HG03558 (cell line): ENCODE measurements around the gene SEMA4A.
"Not testable (repeated sequence)": the region's sequence is repeated elsewhere in the genome, so short reads cannot be mapped to it uniquely, and the experiment has no call there.

Experiments used
- ATAC-seq: cut with Tn5 transposase; IDR thresholded peaks from one replicate; pipeline ENCODE4 v1.9.1; 2021; ENCODE audit warnings: moderate number of reproducible peaks; ENCODE audit not compliant: unreplicated experiment; ENCODE audit errors: extremely low read depth

Gene SEMA4A

DNA sequence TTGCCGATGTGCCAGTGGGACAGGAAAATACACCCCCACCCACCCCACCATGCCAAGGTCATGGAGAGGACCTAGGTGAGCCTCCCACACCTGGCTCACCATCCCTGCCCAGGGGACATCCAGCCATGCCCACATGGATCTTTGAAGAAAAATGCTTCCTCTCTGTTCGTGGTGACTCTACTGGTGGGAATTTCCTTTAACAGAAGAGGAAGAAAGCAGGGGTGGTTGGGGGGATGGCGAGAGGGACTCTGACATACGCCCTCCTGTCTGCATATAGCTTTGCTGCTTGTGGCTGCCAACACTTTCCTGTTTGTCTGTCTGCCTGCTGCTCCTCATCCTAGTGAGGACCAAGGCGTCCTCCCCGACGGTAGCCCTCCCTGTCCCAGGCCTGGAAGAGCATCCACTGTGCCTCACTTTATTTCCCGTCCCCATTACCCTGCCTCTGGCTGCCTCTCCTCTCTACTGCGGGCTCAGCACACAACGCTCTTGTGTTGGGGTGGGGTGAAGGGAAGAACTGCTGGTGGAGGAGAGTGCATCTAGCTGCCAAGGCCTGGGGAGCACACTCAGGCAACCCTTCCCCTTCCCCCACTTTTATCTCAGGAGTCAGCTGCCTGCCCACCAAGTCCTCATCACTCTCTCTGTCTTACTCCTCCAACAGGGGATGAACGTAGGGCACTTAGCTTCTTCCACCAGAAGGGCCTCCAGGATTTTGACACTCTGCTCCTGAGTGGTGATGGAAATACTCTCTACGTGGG lies 2.5 kb downstream of the SEMA4A start:
- no peak for ATAC-seq

DNA sequence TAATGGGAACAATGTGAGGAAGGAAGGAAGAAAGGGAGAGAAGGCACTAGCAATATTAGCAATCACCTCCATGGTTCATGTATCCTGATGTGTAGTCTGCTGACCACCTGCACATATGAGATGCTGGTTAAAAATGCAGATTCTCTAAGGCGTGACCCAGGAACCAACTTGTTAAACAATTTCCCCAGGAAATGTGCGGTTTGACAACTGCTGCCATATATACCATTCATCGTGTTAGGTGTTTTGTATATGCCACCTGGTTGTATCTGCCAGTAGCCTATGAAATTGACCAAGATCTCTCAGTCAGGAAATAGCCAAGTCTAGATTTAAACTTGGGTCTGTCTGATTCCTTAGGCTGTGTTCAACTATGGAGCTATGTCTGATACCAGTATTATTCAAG lies 4.1 kb downstream of the SEMA4A start:
- no peak for ATAC-seq

DNA sequence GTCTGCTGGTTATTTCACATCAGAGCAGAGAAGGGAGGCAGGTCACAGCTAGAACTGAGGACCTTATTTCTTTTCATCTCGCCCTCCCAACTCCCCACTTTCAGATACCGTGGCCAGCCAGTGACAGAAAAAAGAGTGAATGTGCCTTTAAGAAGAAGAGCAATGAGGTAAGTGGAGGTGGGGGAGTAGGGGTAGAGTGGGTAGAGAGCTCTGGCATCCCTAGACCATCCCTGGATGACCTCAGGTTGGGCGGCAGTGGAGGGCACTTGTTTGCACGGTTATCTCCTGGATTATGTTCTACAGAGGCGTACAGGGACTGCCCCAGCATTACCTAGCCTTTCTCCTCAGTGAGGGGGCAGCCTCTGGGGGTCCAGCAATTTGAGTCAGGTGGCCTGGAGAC lies 4.6 kb downstream of the SEMA4A start:
- ATAC-seq = no peak

DNA sequence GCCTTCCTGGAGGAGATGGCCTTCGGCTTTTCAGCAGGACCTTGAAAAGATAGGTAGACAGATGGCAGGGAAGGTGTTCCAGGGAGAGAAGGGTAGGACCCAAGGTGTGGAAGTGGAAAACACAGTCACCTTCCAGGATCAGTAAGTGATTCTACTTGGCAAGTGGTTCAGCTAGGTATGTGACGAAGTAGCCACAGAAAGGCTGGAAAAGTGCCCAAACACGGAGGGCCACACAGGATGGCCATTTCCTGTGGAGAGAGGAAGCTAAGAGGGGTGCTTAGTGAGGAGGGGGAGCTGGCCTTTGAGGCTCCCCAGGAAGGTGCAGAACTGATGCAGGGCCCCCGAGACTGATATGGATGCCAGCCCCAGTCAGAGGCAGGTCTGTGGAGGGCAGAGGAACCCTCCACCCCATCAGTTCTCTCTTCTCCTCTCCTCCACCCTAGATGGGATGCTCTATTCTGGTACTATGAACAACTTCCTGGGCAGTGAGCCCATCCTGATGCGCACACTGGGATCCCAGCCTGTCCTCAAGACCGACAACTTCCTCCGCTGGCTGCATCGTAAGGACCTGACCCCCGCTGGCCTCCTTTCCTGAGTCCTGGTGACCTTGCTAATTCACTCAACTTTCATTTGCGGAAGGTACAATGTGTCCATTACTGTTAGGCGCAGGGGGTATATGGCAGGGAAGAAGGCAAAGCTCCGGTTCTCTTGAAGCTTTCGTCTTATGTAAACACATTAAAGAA lies 6.8 kb downstream of the SEMA4A start:
- ATAC-seq = no peak

DNA sequence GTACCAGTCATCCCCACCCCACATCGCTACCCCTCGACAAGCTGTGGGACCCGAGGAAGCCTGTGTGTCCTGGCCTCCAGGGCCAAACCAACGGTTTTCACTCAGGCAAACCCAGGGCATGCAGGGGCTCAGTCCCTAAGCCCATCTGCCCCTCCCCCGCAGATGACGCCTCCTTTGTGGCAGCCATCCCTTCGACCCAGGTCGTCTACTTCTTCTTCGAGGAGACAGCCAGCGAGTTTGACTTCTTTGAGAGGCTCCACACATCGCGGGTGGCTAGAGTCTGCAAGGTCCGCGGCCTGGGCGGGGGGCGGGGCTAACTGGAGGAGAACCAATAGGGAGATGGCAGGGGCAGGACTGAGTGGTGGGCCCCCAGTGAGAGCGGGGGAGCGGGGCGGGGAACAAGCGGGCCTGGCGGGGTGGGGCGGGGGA lies 7.4 kb downstream of the SEMA4A start:
- no peak for ATAC-seq

DNA sequence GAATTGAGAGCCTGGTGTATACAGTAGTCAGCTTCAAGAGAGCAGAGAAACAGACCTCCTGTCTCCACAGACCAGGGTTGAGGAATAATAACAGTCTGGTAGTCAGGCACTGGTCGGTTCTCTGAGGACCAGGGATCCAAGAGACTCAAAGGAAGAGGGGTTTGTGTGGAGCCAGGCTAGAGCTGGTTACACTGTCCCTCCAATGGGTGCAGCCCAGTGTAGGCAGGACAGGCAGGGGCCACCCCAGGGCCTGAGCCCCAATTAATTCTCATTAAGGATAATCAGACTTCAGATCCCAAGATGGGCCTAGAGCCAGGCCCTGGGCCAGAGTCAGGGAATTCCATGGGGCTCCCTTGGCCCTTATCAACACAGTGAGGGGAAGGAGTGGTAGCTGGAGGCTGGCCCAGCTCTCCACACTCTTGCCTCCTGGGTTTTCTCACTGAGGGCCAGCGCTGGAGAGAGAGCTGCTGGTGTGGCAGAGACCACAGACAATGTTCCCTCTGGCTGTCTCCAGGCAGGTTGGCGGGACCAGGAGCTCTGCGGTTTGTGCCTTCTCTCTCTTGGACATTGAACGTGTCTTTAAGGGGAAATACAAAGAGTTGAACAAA lies 9.1 kb downstream of the SEMA4A start:
- no peak for ATAC-seq

DNA sequence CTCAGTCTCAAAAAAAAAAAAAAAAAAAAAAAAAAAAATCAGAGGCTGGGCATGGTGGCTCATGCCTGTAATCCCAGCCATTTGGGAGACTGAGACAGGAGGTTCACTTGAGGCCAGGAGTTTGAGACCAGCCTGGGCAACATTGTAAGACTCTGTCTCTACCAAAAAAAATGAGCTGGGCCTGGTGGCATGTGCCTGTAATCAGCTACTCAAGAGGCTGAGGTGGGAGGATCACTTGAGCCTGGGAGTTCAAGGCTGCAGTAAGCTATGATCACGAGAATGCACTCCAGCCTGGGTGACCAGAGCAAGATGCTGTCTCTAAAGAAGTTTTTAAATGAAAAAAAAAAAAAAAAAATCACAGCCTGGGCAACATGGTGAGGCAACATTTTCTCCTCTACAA lies 10.3 kb downstream of the SEMA4A start:
- ATAC-seq = no peak

DNA sequence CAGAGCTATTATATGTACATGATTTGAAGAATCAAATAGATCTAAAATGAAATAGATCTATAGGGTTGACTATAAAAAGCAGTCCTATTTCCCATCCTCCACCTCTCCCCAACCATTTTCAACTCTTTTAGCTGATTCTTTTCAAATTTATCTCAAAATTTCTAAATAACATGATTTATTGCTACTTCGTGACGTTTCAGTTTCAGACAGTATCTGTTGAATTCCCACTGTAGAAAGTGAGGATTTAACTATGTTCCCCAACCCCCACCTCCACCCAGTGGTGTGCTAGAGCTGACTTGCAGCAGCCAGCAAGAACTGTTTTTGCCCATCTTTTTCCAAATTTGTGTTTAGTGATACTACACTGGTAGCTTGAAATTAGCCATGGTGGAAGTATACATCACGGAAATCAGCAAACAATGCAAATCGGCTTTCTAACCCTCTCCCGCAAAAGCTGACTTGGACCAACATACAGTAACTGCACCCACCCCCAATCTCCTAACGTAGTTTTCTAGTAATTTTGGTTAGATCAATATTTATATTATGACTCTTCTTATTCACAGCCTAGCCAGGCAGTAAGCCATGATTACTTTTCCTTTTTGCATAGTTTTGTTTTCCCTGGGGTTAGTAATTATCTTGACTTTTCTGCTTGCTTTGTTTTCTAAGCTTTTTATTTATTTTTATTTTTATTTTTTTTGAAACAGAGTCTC lies 10.9 kb downstream of the SEMA4A start:
- ATAC-seq = no peak

DNA sequence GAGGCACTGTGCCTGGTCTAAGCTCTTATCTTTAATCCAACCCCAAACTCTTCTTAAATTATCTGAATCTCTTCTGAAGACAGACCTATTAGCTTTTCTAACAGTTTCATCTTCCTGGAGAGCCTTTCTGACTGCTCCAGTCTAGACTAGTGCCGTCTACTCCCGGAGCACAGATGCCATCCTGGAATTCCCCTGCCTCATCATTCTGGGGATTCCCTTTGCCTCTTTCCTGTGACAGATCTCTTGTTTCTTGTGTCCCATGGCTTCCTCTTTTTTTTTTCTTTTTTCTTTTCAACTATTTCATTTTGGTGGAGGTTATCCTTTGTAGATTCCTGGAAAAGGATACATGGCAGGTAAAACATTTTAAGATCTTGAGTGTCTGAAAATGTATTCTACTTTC lies 11.7 kb downstream of the SEMA4A start:
- ATAC-seq = no peak

DNA sequence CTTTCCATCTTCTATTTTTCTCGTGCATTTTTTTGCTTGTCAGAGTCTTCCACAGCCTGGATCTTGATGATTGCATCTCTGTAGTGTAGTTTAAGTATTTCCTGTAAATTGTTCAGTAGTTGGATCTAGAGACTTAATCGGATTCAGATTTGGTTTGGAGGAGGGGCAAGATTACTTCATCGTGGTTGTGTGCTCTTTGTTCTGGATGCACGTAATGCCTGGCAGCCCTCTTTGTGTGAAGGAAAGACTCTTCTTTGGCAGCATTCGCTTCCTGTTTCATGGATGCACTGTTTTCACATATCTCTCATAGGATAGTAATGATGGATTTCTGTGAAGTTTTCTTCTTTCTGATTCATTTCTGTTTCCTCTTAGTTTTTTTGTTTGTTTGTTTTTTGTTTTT lies 14.2 kb downstream of the SEMA4A start:
- ATAC-seq = no peak

DNA sequence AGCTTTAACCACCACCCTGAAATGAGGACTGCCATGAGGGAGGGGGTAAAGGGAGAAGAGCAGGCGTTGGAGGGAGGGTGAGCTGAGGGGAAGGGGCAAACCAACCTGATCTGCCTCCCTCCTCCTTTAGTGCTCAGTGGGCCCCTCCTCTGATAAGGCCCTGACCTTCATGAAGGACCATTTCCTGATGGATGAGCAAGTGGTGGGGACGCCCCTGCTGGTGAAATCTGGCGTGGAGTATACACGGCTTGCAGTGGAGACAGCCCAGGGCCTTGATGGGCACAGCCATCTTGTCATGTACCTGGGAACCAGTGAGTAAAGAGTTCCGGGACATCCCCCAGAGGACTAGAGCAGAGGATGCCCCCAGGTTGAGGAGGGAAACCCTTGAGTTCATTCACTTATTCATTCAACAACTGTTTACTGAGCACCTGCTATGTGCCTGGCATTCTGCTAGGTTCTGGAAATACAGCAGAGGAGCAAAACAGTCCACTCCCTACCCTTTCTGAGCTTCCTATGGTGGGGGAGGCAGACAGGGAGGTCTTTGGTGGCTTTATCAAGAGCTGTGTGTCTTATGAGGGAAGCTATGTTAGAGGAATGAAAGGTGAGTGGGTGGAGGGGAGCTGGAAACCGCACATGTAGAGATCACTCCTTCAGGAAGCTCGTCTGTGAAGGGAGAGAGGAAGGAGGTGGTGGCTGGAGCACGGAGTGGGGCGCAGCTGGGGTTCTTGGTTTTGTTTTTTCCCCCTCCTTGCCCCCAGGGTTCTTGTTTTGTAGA lies 19.5 kb downstream of the SEMA4A start:
- ATAC-seq = no peak

DNA sequence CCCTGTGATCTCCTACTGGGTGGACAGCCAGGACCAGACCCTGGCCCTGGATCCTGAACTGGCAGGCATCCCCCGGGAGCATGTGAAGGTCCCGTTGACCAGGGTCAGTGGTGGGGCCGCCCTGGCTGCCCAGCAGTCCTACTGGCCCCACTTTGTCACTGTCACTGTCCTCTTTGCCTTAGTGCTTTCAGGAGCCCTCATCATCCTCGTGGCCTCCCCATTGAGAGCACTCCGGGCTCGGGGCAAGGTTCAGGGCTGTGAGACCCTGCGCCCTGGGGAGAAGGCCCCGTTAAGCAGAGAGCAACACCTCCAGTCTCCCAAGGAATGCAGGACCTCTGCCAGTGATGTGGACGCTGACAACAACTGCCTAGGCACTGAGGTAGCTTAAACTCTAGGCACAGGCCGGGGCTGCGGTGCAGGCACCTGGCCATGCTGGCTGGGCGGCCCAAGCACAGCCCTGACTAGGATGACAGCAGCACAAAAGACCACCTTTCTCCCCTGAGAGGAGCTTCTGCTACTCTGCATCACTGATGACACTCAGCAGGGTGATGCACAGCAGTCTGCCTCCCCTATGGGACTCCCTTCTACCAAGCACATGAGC lies 23.3 kb downstream of the SEMA4A start:
- ATAC-seq = no peak

DNA sequence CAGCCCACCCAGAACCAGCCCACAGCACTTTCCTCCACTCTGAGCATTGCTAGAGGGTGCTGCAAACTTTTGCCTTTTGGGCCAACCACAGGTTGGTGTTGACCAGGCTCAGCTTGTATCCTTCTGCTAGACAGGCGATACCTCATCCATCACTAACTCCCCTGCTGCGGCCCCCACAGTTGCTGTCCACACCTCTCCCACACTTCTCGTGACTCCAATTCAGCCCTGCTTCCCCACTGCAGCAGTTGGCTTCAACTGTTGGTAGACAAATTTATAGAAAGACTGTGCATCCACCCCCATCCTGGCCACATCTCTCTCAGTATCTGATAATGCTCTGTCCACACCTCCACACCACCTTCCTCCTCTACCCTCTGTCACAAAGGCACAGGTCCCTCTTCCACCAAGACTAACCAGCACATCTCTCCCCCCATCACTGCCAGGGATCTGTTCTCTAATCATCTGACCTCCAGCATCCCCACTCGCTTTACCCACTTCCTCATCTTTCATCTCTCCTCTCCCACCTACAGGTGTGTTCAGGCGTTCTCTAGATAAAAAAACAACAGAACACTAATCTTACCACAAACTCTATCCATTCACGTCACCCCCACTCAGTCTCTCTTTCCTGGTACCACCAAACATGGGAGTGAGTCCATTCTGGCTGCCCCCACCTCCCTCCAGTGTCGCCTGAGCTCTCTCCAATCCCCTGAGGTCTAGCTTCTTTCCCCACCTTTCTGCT lies 24.7 kb downstream of the SEMA4A start:
- ATAC-seq = no peak

DNA sequence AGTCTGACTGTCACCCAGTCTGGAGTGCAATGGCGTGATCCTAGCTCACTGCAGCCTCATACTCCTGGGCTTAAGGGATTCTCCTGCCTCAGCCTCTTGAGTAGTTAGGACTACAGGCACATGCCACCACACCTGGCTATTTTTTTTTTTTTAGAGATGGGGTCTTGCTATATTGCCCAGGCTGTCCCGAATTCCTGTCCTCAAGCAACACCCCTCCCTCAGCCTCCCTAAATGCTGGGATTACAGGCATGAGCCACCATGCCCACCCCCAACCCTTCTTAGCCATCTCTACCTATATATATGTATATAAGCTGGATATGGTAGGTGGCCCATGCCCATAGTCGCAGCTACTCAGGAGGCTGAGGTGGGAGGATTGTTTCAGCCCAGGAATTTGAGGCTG lies 27.1 kb downstream of the SEMA4A start:
- no peak for ATAC-seq

DNA sequence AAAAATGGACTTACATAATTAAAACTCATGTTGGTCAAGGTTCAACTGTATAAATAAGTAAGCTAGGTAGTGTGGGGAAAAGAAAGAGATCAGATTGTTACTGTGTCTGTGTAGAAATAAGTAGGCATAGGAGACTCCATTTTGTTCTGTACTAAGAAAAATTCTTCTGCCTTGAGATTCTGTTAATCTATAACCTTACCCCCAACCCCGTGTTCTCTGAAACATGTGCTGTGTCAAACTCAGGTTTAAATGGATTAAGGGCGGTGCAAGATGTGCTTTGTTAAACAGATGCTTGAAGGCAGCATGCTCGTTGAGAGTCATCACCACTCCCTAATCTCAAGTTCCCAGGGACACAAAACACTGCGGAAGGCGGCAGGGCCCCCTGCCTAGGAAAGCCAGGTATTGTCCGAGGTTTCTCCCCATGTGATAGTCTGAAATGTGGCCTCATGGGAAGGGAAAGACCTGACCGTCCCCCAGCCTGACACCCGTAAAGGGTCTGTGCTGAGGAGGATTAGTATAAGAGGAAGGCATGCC lies 28.1 kb downstream of the SEMA4A start:
- not testable (repeated sequence) for ATAC-seq

DNA sequence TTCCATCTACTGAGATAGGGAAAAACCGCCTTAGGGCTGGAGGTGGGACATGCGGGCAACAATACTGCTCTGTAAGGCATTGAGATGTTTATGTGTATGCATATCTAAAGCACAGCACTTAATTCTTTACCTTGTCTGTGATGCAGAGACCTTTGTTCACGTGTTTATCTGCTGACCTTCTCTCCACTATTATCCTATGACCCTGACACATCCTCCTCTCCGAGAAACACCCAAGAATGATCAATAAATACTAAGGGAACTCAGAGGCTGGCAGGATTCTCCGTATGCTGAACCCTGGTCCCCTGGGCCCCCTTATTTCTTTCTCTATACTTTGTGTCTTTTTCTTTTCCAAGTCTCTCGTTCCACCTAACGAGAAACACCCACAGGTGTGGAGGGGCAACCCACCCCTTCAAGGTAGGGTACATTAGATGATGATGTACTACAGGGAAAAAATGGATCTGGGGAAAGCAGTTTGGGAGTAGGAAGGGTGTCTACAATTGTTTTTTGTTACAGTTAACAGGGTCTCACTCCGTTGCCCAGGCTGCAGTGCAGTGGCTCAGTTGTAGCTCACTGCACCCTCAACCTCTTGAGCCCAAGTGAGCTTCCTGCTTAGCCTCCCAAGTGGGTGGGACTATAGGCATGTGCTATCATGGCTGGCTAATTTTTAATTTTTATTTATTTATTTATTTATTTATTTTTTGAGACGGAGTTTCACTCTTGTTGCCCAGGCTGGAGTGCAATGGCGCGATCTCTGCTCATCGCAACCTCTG lies 28.8 kb downstream of the SEMA4A start:
- not testable (repeated sequence) for ATAC-seq

DNA sequence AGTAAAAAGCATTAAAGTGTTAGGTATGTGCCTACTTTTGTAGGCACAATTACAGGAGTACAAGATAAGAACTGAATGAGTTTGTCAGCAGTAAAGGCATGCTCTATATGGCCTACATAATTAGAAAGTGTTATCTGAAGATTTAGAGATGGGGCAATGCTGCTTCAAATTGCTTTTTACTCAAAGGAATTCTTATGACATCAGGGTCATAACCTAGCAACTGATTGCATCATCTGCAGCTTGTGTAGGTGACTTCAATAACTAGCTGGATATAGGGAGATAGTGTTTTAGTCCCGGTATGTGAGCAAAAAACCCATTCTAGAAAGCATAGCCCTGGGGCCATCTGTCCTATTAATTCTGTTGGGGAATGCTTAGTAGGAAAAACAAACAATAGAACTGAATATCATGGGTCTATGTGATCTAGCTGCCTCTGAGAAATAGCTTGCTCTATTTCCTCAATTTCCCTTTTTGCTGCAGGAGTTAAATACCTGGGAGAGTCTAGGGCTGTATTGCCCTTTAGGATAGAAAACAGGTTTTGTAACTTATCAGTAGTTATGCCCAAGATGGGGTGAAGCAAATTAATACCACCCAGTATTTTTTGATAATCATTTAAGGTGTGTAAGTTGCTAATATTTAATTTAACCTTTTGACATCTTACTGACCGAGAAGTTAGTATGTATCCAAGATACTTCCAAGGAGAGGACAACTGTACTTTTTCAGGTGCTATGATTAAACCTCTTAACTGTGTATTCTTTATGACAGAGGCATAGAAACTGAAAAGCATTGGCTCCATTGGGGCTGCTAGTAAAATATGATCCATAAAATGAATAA lies 33.2 kb downstream of the SEMA4A start:
- ATAC-seq = not testable (repeated sequence)
